GM23248 (cell line): Measurements from ENCODE around the gene ZSWIM6. TPM values are rescaled to one million over a fixed set of nuclear protein-coding genes. Genes with fewer than 3 reads are reported as not detected.
A peak's percentile ranks its signal among the peaks of the same experiment; 100 is the strongest.

ENCODE experiments used
- DNase-seq: peaks from one replicate; pipeline ENCODE4 v3.0.0-alpha.2; 2015
- H2AFZ ChIP-seq: fragments of 200-600 bp; sonication (generic); 2 replicates; pipeline ENCODE4 v1.6.1; 2016; ENCODE audit warnings: antibody characterized with exemption
- H3F3A ChIP-seq: fragments of 200-600 bp; sonication (generic); 2 replicates; pipeline ENCODE4 v1.6.1; 2016; ENCODE audit warnings: mild to moderate bottlenecking, antibody characterized with exemption, mixed run types; ENCODE audit not compliant: insufficient read depth
- H3K27ac ChIP-seq: fragments of 200-600 bp; sonication (generic); 2 replicates; pipeline ENCODE4 v1.5.1; 2016; ENCODE audit warnings: mild to moderate bottlenecking
- H3K27me3 ChIP-seq: fragments of 200-600 bp; sonication (generic); replicated peaks from 2 replicates; pipeline ENCODE4 v1.6.1; 2016; ENCODE audit warnings: mild to moderate bottlenecking; ENCODE audit not compliant: insufficient read depth
- H3K36me3 ChIP-seq: fragments of 200-600 bp; sonication (generic); 2 replicates; pipeline ENCODE4 v1.6.1; 2016; ENCODE audit warnings: low read depth, mild to moderate bottlenecking
- H3K4me1 ChIP-seq: fragments of 200-600 bp; sonication (generic); 2 replicates; pipeline ENCODE4 v1.6.1; 2016; ENCODE audit warnings: mild to moderate bottlenecking; ENCODE audit not compliant: insufficient read depth
- H3K4me2 ChIP-seq: fragments of 200-600 bp; sonication (generic); one replicate; pipeline ENCODE4 v1.6.1; 2016; ENCODE audit warnings: mild to moderate bottlenecking; ENCODE audit not compliant: unreplicated experiment
- H3K4me3 ChIP-seq: fragments of 200-600 bp; sonication (generic); 2 replicates; pipeline ENCODE4 v1.5.1; 2016; ENCODE audit warnings: mild to moderate bottlenecking
- H3K79me2 ChIP-seq: fragments of 200-600 bp; sonication (generic); 2 replicates; pipeline ENCODE4 v1.6.1; 2016; ENCODE audit warnings: mild to moderate bottlenecking; ENCODE audit not compliant: insufficient read depth
- H3K9ac ChIP-seq: fragments of 200-600 bp; sonication (generic); 2 replicates; pipeline ENCODE4 v1.6.1; 2016; ENCODE audit warnings: mild to moderate bottlenecking
- H3K9me2 ChIP-seq: fragments of 200-600 bp; sonication (generic); 2 replicates; pipeline ENCODE4 v1.6.1; 2016; ENCODE audit warnings: mixed run types, mild to moderate bottlenecking, moderate library complexity; ENCODE audit not compliant: insufficient read depth
- H3K9me3 ChIP-seq: fragments of 200-600 bp; sonication (generic); one replicate; pipeline ENCODE4 v1.6.1; 2017; ENCODE audit warnings: low read depth
- H4K20me1 ChIP-seq: fragments of 200-600 bp; sonication (generic); 2 replicates; pipeline ENCODE4 v1.6.0; 2016; ENCODE audit not compliant: insufficient read depth
- EZH2 ChIP-seq: fragments of 200-600 bp; sonication (generic); IDR thresholded peaks from 2 replicates; pipeline ENCODE4 v1.6.1; 2018; ENCODE audit warnings: antibody characterized with exemption, mild to moderate bottlenecking; ENCODE audit not compliant: insufficient read depth, poor library complexity, severe bottlenecking
- EZH2phosphoT487 ChIP-seq: fragments of 200-600 bp; sonication (generic); IDR thresholded peaks from 2 replicates; pipeline ENCODE4 v1.6.1; 2018; ENCODE audit warnings: antibody characterized with exemption, moderate library complexity, mild to moderate bottlenecking, low read depth; ENCODE audit not compliant: insufficient read depth
- WGBS, 2 experiments: methylation state at CpG; one replicate each; pipeline ENCODE4 v1.1.6; 2015 to 2017; ENCODE audit warnings: low lambda C conversion rate in 2 of 2, low coverage in 1 of 2; ENCODE audit errors: missing lambda C conversion rate in 2 of 2; 5-methylcytosine and 5-hydroxymethylcytosine counted together
- in situ Hi-C: fragments of 300-500 bp; cut with MboI; formaldehyde crosslinking; loops from 2 replicates; pipeline ENCODE4 v1.15.0; 2020
- polyA plus RNA-seq: library from polyadenylated mRNA; unstranded; fragments of >200 nt; fragmentation: Nextera tagmentation; extraction: Ambion mirVana; gene quantifications from 2 replicates; pipeline ENCODE4 v1.2.1, GENCODE V29; 2016
- total RNA-seq: library from RNA; depleted of rRNA; stranded (reverse); fragments of >200 nt; shearing (Covaris generic); gene quantifications from 2 replicates; pipeline ENCODE4 v1.2.3, GENCODE V29; 2014

ZSWIM6 gene
- total and polyA plus RNA-seq, 2 experiments from 2014 or later = 1.5 to 4.8 TPM

- WGBS, 2 experiments = 76 to 77% methylated on average over 3 of the region's 3 CpGs
- TF ChIP-seq EZH2 (no peak), EZH2phosphoT487 (no peak)
- Histone ChIP-seq H3K9me3 (no peaks in the 10 kb centered on the region), H3F3A (0 out of 2 replicates have a peak, but pooled peaks cover 4% of the 10 kb centered on the region), H3K79me2 (no peaks in the 10 kb centered on the region), H3K27ac (no peak overlapping the region), H3K36me3 (no peaks in the 10 kb centered on the region), H4K20me1 (no peaks in the 10 kb centered on the region), H3K27me3 (no peaks in the 10 kb centered on the region), H2AFZ (no peak overlapping the region), H3K9ac (no peak overlapping the region), H3K4me1 (peaks cover 13% of the 10 kb centered on the region), H3K4me3 (no peak overlapping the region), H3K9me2 (no peaks in the 10 kb centered on the region), H3K4me2 (no peak overlapping the region)
- DNase-seq = no peak
- in situ Hi-C loops = no loop called here
Observed at GRCh38 chr5:61576556-61576955, 244.5 kb downstream of the ZSWIM6 start.

- H3K9me3 ChIP-seq = no peaks in the 10 kb centered on the region
- peaks cover 13% of the 10 kb centered on the region for H3K4me1 ChIP-seq
- no peak overlapping the region for H3K9ac ChIP-seq
- no peaks in the 10 kb centered on the region for H3K9me2 ChIP-seq
- H3K27ac ChIP-seq = no peak overlapping the region
- 0 out of 2 replicates have a peak, but pooled peaks cover 4% of the 10 kb centered on the region for H3F3A ChIP-seq
- peaks cover 7% of the 10 kb centered on the region; the same call in 1 of the 2 replicates for H3K27me3 ChIP-seq
- WGBS, 2 experiments = 53 to 55% methylated on average over 1 of the region's 1 CpG
- H3K79me2 ChIP-seq = no peaks in the 10 kb centered on the region
- in situ Hi-C loops = no loop called here
- H3K36me3 ChIP-seq = no peaks in the 10 kb centered on the region
- H3K4me3 ChIP-seq = no peak overlapping the region
- no peaks in the 10 kb centered on the region for H4K20me1 ChIP-seq
- TF ChIP-seq EZH2 (no peak), EZH2phosphoT487 (no peak)
- H2AFZ ChIP-seq = no peak overlapping the region
- no peak overlapping the region for H3K4me2 ChIP-seq
- DNase-seq = peak; percentile 49
Observed at GRCh38 chr5:61578858-61579503, 246.9 kb downstream of the ZSWIM6 start.

DNA sequence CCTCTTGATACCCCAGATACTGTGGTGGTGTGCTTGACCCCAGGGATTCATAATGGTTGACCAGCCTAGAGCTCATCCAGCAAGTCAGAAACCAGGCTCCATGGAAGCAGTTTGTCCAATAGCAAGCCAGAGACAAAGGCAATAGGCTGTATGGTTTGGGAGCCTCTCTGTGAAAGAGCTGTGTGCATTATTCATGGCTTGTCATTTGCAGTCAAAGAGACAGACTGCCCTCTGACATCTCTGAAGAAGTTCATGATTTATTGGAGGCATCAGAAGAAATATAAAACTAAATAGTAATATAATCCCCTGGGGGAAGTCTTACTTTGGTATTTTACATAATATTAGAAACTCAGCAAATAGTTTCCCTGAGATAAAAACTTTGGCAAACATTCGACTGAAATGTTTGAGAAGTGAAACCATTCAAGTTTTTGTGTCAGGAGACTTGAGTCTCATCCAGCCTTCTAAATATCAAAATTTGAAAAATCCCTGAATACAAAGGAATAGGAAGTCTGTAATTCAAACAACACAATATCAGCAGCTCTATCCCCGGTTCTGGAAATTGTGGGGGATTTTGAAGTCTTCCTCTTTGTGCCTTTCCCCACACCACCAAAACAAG is 250.3 kb downstream of the ZSWIM6 start:
- 1 to 4% methylated on average over 2 of the region's 2 CpGs for WGBS, 2 experiments
- no peaks in the 10 kb centered on the region for H3K36me3 ChIP-seq
- no peaks in the 10 kb centered on the region for H3K79me2 ChIP-seq
- no peak overlapping the region for H3K4me3 ChIP-seq
- H3K9me2 ChIP-seq = no peaks in the 10 kb centered on the region
- no peak for DNase-seq
- no peak overlapping the region for H2AFZ ChIP-seq
- H3K27me3 ChIP-seq = peaks cover 14% of the 10 kb centered on the region
- H3K9me3 ChIP-seq = no peaks in the 10 kb centered on the region
- in situ Hi-C loops = no loop called here
- TF ChIP-seq EZH2 (no peak), EZH2phosphoT487 (no peak)
- H3K27ac ChIP-seq = no peak overlapping the region
- no peaks in the 10 kb centered on the region for H4K20me1 ChIP-seq
- H3F3A ChIP-seq = 0 out of 2 replicates have a peak, but pooled peaks cover 4% of the 10 kb centered on the region
- H3K9ac ChIP-seq = no peak overlapping the region
- H3K4me1 ChIP-seq = 0 out of 2 replicates have a peak, but pooled peaks cover 4% of the 10 kb centered on the region
- no peak overlapping the region for H3K4me2 ChIP-seq

DNA sequence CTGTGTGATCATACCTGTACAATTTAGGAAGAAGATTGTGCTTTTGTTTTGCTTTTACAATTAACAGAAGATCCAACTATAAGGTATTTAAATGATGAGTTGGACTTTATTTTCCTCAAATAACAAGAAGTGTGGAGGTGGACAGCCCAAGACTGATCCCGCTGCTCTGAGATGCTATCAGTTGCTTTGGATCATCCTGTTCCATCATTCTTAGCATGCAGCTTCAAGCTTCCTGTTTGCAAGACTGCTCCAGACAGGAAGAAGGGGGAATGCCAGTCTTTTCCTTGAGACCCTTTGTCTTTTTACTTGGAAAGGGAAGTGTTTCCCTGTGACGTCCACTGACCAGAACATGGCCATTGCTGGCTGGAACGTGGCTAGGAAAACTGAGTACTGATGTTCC is 250.8 kb downstream of the ZSWIM6 start:
- H2AFZ ChIP-seq = no peak overlapping the region
- no peaks in the 10 kb centered on the region for H3K79me2 ChIP-seq
- H4K20me1 ChIP-seq = no peaks in the 10 kb centered on the region
- 0 out of 2 replicates have a peak, but pooled peaks cover 4% of the 10 kb centered on the region for H3K4me1 ChIP-seq
- no peak for DNase-seq
- H3K36me3 ChIP-seq = no peaks in the 10 kb centered on the region
- no peak overlapping the region for H3K4me2 ChIP-seq
- no peaks in the 10 kb centered on the region for H3K9me2 ChIP-seq
- peaks cover 14% of the 10 kb centered on the region for H3K27me3 ChIP-seq
- H3K9ac ChIP-seq = no peak overlapping the region
- no peak overlapping the region for H3K27ac ChIP-seq
- 0 out of 2 replicates have a peak, but pooled peaks cover 4% of the 10 kb centered on the region for H3F3A ChIP-seq
- 43 to 56% methylated on average over 3 of the region's 3 CpGs for WGBS, 2 experiments
- no peaks in the 10 kb centered on the region for H3K9me3 ChIP-seq
- no peak for TF ChIP-seq EZH2phosphoT487
- TF ChIP-seq EZH2 = no peak
- in situ Hi-C loops = no loop called here
- H3K4me3 ChIP-seq = no peak overlapping the region
